SK-N-SH (cell line): Measurements from ENCODE around the gene DQX1.
A peak's percentile ranks its signal among the peaks of the same experiment; 100 is the strongest.

ENCODE experiments used
- EP300 ChIP-seq, 2 experiments: IDR thresholded peaks; 2 replicates each; pipeline versions ENCODE4 v1.4.0 to v1.6.1; 2012; ENCODE audit warnings: borderline replicate concordance in 1 of 2, low read depth in 1 of 2, low read length in 1 of 2
- EZH2phosphoT487 ChIP-seq: fragments of 200-600 bp; sonication (generic); IDR thresholded peaks from 2 replicates; pipeline ENCODE4 v1.6.1; 2017; ENCODE audit warnings: low read depth, mixed run types, mild to moderate bottlenecking, antibody characterized with exemption, moderate library complexity, borderline replicate concordance
- FOXM1 ChIP-seq: IDR thresholded peaks from 2 replicates; pipeline ENCODE4 v1.4.0; 2012; ENCODE audit warnings: low read depth, mild to moderate bottlenecking
- GATA2 ChIP-seq: sonication (generic); formaldehyde crosslinking; IDR thresholded peaks from 2 replicates; pipeline ENCODE4 v1.5.0; 2020; ENCODE audit warnings: mild to moderate bottlenecking, missing genetic modification reagents
- POLR2AphosphoS5 ChIP-seq: IDR thresholded peaks from 2 replicates; pipeline ENCODE4 v1.6.1; 2012; ENCODE audit warnings: low read depth, low read length
- RAD21 ChIP-seq: IDR thresholded peaks from 2 replicates; pipeline ENCODE4 v1.6.1; 2012; ENCODE audit warnings: mild to moderate bottlenecking, low read length
- SMC3 ChIP-seq: IDR thresholded peaks from 2 replicates; pipeline ENCODE4 v1.6.1; 2012; ENCODE audit warnings: low read depth, low read length, improper control_type of control experiment
- TAF1 ChIP-seq: IDR thresholded peaks from 2 replicates; pipeline ENCODE4 v1.6.1; 2012; ENCODE audit warnings: low read depth, mild to moderate bottlenecking, low read length, moderate library complexity, borderline replicate concordance
- TEAD4 ChIP-seq: IDR thresholded peaks from 2 replicates; pipeline ENCODE4 v1.4.0; 2012; ENCODE audit warnings: mild to moderate bottlenecking, borderline replicate concordance; ENCODE audit not compliant: insufficient read depth
- YY1 ChIP-seq: IDR thresholded peaks from 2 replicates; pipeline ENCODE4 v1.4.0; 2012; ENCODE audit warnings: low read depth, mild to moderate bottlenecking
- TF ChIP-seq, protein P1 (sequence below): fragments of 200-600 bp; sonication (generic); IDR thresholded peaks from 2 replicates; pipeline ENCODE4 v1.6.1; 2017; ENCODE audit warnings: antibody characterized with exemption, mild to moderate bottlenecking, moderate library complexity
- TF ChIP-seq, protein P2 (sequence below): IDR thresholded peaks from 2 replicates; pipeline ENCODE4 v1.6.1; 2012; ENCODE audit warnings: mild to moderate bottlenecking, low read depth, low read length, moderate library complexity

DNA sequence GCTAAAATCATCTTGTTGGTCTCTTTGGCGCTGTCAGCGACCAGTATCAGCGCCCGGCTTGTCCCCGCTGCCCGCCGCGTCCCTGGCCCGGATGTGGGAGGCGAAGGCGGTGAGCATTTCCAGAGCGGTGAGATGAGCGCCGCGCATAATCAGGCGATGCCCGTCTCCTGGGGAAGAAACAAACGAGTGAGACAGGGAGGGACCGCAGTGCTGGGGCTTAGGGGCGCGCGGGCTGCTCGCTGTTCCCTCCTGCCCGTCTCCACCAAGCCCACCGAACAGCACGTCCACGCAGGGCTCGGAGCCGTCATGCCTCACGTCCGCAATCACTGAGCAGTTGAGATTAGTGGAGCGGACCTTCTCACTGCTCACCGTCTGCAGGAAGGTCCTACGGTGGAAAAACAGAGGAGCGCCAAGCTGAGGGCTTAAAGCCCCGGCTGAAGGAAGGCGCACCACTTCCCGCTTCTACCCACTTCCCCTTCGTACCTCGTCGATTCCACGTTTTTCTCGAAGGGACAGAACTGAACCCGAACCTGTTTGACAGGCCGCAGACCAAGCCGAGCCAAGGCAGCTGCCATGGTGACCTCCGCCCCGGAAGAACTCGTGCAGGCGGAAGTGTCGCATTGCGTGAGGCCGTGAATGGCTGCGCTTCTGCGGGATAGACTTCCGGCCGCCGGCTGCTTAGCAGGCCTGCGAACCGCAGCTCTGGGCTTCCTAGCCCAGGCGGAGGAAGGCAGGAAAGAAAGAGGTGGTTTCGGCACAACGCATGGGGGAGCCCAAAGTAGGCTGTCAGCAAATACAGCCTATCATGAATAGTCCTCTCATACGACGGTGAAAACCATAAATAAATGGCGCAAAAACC, 53.7 kb downstream of the DQX1 start, which contains the start of gene MRPL53:
- TF ChIP-seq, protein P1, sequence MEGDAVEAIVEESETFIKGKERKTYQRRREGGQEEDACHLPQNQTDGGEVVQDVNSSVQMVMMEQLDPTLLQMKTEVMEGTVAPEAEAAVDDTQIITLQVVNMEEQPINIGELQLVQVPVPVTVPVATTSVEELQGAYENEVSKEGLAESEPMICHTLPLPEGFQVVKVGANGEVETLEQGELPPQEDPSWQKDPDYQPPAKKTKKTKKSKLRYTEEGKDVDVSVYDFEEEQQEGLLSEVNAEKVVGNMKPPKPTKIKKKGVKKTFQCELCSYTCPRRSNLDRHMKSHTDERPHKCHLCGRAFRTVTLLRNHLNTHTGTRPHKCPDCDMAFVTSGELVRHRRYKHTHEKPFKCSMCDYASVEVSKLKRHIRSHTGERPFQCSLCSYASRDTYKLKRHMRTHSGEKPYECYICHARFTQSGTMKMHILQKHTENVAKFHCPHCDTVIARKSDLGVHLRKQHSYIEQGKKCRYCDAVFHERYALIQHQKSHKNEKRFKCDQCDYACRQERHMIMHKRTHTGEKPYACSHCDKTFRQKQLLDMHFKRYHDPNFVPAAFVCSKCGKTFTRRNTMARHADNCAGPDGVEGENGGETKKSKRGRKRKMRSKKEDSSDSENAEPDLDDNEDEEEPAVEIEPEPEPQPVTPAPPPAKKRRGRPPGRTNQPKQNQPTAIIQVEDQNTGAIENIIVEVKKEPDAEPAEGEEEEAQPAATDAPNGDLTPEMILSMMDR, result no peak
- TF ChIP-seq YY1 (peak; percentile 92), EP300 (IDR thresholded peaks at IDR 0.05; ENCODE audit: borderline replicate concordance in 1 of 2, low read depth in 1 of 2, low read length in 1 of 2) (no peak), EZH2phosphoT487 (no peak), RAD21 (no peak), FOXM1 (no peak), TAF1 (peak; percentile 92), GATA2 (CRISPR knock-in tag) (no peak), POLR2AphosphoS5 (peak; percentile 99), TEAD4 (no peak), SMC3 (no peak)
- TF ChIP-seq, protein P2, sequence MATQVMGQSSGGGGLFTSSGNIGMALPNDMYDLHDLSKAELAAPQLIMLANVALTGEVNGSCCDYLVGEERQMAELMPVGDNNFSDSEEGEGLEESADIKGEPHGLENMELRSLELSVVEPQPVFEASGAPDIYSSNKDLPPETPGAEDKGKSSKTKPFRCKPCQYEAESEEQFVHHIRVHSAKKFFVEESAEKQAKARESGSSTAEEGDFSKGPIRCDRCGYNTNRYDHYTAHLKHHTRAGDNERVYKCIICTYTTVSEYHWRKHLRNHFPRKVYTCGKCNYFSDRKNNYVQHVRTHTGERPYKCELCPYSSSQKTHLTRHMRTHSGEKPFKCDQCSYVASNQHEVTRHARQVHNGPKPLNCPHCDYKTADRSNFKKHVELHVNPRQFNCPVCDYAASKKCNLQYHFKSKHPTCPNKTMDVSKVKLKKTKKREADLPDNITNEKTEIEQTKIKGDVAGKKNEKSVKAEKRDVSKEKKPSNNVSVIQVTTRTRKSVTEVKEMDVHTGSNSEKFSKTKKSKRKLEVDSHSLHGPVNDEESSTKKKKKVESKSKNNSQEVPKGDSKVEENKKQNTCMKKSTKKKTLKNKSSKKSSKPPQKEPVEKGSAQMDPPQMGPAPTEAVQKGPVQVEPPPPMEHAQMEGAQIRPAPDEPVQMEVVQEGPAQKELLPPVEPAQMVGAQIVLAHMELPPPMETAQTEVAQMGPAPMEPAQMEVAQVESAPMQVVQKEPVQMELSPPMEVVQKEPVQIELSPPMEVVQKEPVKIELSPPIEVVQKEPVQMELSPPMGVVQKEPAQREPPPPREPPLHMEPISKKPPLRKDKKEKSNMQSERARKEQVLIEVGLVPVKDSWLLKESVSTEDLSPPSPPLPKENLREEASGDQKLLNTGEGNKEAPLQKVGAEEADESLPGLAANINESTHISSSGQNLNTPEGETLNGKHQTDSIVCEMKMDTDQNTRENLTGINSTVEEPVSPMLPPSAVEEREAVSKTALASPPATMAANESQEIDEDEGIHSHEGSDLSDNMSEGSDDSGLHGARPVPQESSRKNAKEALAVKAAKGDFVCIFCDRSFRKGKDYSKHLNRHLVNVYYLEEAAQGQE, result peak; percentile 62; the same call in 1 of the 2 replicates
